Thyroid gland (tissue), 4 donors: ENCODE results near the gene ABCC8.

Experiments used
- CTCF ChIP-seq, 6 experiments: fragments of 200-600 bp in 3 of 6; fragments of 450-650 bp in 3 of 6; sonication (generic) in 3 of 6; IDR thresholded peaks; one replicate each; pipeline ENCODE4 v1.5.1; 2016 to 2019; ENCODE audit warnings: antibody characterized with exemption in 6 of 6, mild to moderate bottlenecking in 2 of 6, inconsistent platforms in 1 of 6, moderate library complexity in 1 of 6
- POLR2A ChIP-seq, 2 donors: fragments of 450-650 bp; IDR thresholded peaks; one replicate each; pipeline ENCODE4 v1.6.1; 2017; ENCODE audit warnings: antibody characterized with exemption in 2 of 2, mild to moderate bottlenecking in 2 of 2, moderate library complexity in 1 of 2

GRCh38 chr11:17477084-17477333 is 364 bp upstream of the ABCC8 start:
- TF ChIP-seq CTCF (IDR thresholded peaks at IDR 0.05) (no peak), POLR2A (IDR thresholded peaks at IDR 0.05) (no peak)
